ENCODE data around the gene TAMALIN. TPM values are rescaled to one million over a fixed set of nuclear protein-coding genes. Genes with fewer than 3 reads are reported as not detected.

The TAMALIN gene
- total and polyA plus RNA-seq, 2 experiments from 2014 or later, result 8.0 to 9.9 TPM

DNA sequence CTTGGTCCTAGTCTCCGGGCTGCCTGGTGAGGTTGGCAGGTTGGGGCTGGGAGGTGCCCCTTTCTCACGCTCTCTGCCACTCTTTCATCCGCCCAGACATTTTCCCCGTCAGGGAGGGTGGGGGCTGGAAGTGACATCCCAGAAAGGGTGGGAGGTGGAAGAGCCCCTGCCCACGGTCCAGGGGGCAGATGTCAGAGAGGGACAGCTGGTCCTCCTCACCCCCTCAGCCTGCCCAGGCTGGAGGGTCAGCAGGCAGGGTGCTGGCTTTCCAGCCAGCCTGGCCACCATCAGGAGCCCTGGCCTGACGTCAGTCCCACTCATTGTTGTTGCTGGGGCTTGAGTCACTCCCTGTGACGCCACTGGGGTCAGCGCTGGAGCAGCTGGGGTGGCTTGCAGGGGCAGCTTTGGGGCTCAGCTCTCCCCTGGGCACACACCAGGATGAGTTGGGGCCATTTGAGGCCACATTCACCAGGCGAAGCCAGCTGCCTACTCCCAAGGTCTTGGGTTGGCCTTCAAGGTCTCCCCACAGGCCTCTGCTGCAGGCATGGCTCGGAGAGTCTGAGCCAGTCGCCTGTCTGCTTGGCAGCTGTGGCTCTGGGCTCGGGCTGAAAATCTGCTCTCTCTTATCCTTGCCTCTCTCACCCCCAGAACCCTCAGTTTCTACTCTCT is 57.4 kb downstream of the TAMALIN start:
- no peaks in the 10 kb centered on the region for H3K4me1 ChIP-seq (ENCODE audit: insufficient read depth)
- H3K79me2 ChIP-seq, result no peaks in the 10 kb centered on the region
- no peak overlapping the region for H3K4me2 ChIP-seq
- H3K9me2 ChIP-seq (replicated peaks; ENCODE audit: insufficient read depth), result no peaks in the 10 kb centered on the region
- no peaks in the 10 kb centered on the region for H4K20me1 ChIP-seq (ENCODE audit: insufficient read depth, poor library complexity, severe bottlenecking)
- no peak overlapping the region for H3K4me3 ChIP-seq
- H3K9me3 ChIP-seq (ENCODE audit: low read depth), result no peaks in the 10 kb centered on the region
- no peak overlapping the region for H3K27ac ChIP-seq
- TF ChIP-seq, protein P1, sequence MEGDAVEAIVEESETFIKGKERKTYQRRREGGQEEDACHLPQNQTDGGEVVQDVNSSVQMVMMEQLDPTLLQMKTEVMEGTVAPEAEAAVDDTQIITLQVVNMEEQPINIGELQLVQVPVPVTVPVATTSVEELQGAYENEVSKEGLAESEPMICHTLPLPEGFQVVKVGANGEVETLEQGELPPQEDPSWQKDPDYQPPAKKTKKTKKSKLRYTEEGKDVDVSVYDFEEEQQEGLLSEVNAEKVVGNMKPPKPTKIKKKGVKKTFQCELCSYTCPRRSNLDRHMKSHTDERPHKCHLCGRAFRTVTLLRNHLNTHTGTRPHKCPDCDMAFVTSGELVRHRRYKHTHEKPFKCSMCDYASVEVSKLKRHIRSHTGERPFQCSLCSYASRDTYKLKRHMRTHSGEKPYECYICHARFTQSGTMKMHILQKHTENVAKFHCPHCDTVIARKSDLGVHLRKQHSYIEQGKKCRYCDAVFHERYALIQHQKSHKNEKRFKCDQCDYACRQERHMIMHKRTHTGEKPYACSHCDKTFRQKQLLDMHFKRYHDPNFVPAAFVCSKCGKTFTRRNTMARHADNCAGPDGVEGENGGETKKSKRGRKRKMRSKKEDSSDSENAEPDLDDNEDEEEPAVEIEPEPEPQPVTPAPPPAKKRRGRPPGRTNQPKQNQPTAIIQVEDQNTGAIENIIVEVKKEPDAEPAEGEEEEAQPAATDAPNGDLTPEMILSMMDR (IDR thresholded peaks at IDR 0.05; ENCODE audit: poor library complexity), result no peak
- TF ChIP-seq EZH2 (IDR thresholded peaks at IDR 0.05; ENCODE audit: borderline replicate concordance), result no peak
- TF ChIP-seq EZH2phosphoT487 (IDR thresholded peaks at IDR 0.05; ENCODE audit: low read depth, severe bottlenecking, unreplicated experiment), result no peak
- peaks cover 12% of the 10 kb centered on the region for H3K27me3 ChIP-seq
- H3K36me3 ChIP-seq (replicated peaks; ENCODE audit: insufficient read depth, low read depth), result no peaks in the 10 kb centered on the region
- no peak for DNase-seq (ENCODE audit: low spot score)
- 79% methylated on average over 12 of the region's 12 CpGs for WGBS (ENCODE audit: low lambda C conversion rate, missing lambda C conversion rate)
- no peak overlapping the region for H2AFZ ChIP-seq

Small RNA genes lying within 50 kb of the gene (small RNA-seq; reads per million reads assigned to genes)
- not detected for gene RNU6-574P

Other genes with a start within 250 kb of the TAMALIN start
- 2.1 and 3.2 TPM in 2 replicates for gene FIGNL2, start 158.2 kb upstream of the TAMALIN start, total RNA-seq
- gene FIGNL2, start 158.2 kb upstream of the TAMALIN start, polyA plus RNA-seq, result 1.1 and 1.9 TPM in 2 replicates
- gene ANKRD33, start 118.8 kb upstream of the TAMALIN start, total RNA-seq, result not detected in 2 replicates
- 0.12 and 0.29 TPM in 2 replicates for gene ANKRD33, start 118.8 kb upstream of the TAMALIN start, polyA plus RNA-seq
- 4.6 and 11.6 TPM in 2 replicates for gene ACVRL1, start 99.4 kb upstream of the TAMALIN start, total RNA-seq
- 1.4 and 2.4 TPM in 2 replicates for gene ACVRL1, start 99.4 kb upstream of the TAMALIN start, polyA plus RNA-seq
- 16.3 and 22.4 TPM in 2 replicates for gene ACVR1B, start 55.2 kb upstream of the TAMALIN start, total RNA-seq
- gene ACVR1B, start 55.2 kb upstream of the TAMALIN start, polyA plus RNA-seq, result 4.8 and 5.7 TPM in 2 replicates
- gene NR4A1, start 44.5 kb downstream of the TAMALIN start, total RNA-seq, result 39.2 and 59.2 TPM in 2 replicates
- gene NR4A1, start 44.5 kb downstream of the TAMALIN start, polyA plus RNA-seq, result 131 and 165 TPM in 2 replicates
- gene ATG101, start 63.0 kb downstream of the TAMALIN start, total RNA-seq, result 55.9 and 61.6 TPM in 2 replicates
- gene ATG101, start 63.0 kb downstream of the TAMALIN start, polyA plus RNA-seq, result 52.0 and 57.7 TPM in 2 replicates
- gene SMIM41, start 72.8 kb downstream of the TAMALIN start, total RNA-seq, result not detected in 2 replicates
- gene SMIM41, start 72.8 kb downstream of the TAMALIN start, polyA plus RNA-seq, result 0.15 TPM in 1 of 2 replicates, not detected in the other
- 0.28 and 0.77 TPM in 2 replicates for gene KRT80, start 185.1 kb downstream of the TAMALIN start, total RNA-seq
- gene KRT80, start 185.1 kb downstream of the TAMALIN start, polyA plus RNA-seq, result 1.2 and 1.5 TPM in 2 replicates
- 12.6 and 27.1 TPM in 2 replicates for gene KRT7, start 226.3 kb downstream of the TAMALIN start, total RNA-seq
- 33.3 and 80.2 TPM in 2 replicates for gene KRT7, start 226.3 kb downstream of the TAMALIN start, polyA plus RNA-seq